ENCODE data around the gene KCTD2. TPM values are rescaled to one million over a fixed set of nuclear protein-coding genes. Genes with fewer than 3 reads are reported as not detected.
A peak's percentile ranks its signal among the peaks of the same experiment; 100 is the strongest.

KCTD2 gene
- total and polyA plus RNA-seq, 9 of the 15 experiments (the other 6 are each of a cell fraction or from before 2014, with no cell fraction given) = 1.7 to 32.9 (median 15.8) TPM

- TF ChIP-seq TEAD2 (tag; IDR thresholded peaks at IDR 0.05) (no peak), ZNF239 (CRISPR knock-in tag; IDR thresholded peaks at IDR 0.05) (no peak), RFX7 (CRISPR knock-in tag; IDR thresholded peaks at IDR 0.05) (no peak), TFAP4 (CRISPR knock-in tag; IDR thresholded peaks at IDR 0.05; ENCODE audit: borderline replicate concordance) (no peak; the same call in none of the 2 replicates), NFE2L1 (tag; IDR thresholded peaks at IDR 0.05; ENCODE audit: borderline replicate concordance, low read depth) (no peak), C11orf30 (IDR thresholded peaks at IDR 0.05; ENCODE audit: low read depth) (no peak), BACH1 (tag; IDR thresholded peaks at IDR 0.05) (no peak), CLOCK (CRISPR knock-in tag; IDR thresholded peaks at IDR 0.05; ENCODE audit: borderline replicate concordance) (no peak), WHSC1 (IDR thresholded peaks at IDR 0.05; ENCODE audit: low read length) (no peak), MAFF (IDR thresholded peaks at IDR 0.05; ENCODE audit: low read length) (no peak), SMC3 (conservative IDR thresholded peaks at IDR 0.05; ENCODE audit: insufficient read depth, low read depth, low read length) (0 out of 2 replicates have a peak, but pooled peaks have one; percentile 25), ADNP (tag; IDR thresholded peaks at IDR 0.05) (peak; percentile 96), MITF (IDR thresholded peaks at IDR 0.05) (no peak), MED1 (CRISPR knock-in tag; IDR thresholded peaks at IDR 0.05; ENCODE audit: borderline replicate concordance) (no peak), ZBTB33 (CRISPR knock-in tag; IDR thresholded peaks at IDR 0.05) (no peak), ZBTB1 (CRISPR knock-in tag; IDR thresholded peaks at IDR 0.05; ENCODE audit: borderline replicate concordance, low read depth) (0 out of 2 replicates have a peak, but pooled peaks have one; percentile 8), MCM2 (IDR thresholded peaks at IDR 0.05; ENCODE audit: low read depth) (no peak), ZSCAN29 (IDR thresholded peaks at IDR 0.05) (peak; percentile 66; the same call in 1 of the 2 replicates), RHOXF2B (CRISPR knock-in tag; conservative IDR thresholded peaks at IDR 0.05) (no peak), ZNF780A (CRISPR knock-in tag; IDR thresholded peaks at IDR 0.05) (no peak), POLR2H (tag; IDR thresholded peaks at IDR 0.05; ENCODE audit: low read depth) (0 out of 2 replicates have a peak, but pooled peaks have one; percentile 97), ZNF263 (CRISPR knock-in tag; IDR thresholded peaks at IDR 0.05; ENCODE audit: borderline replicate concordance) (peak; percentile 69; the same call in 1 of the 2 replicates), GABPA (tag; conservative IDR thresholded peaks at IDR 0.05; ENCODE audit: low read depth) (no peak)
These were observed 12.7 kb upstream of the KCTD2 start (continued) for GRCh38 chr17:75034236-75034908.
